ENCODE results near the gene RND1.
"Not testable (repeated sequence)": the region's sequence is repeated elsewhere in the genome, so short reads cannot be mapped to it uniquely, and the experiment has no call there.

Gene RND1

DNA sequence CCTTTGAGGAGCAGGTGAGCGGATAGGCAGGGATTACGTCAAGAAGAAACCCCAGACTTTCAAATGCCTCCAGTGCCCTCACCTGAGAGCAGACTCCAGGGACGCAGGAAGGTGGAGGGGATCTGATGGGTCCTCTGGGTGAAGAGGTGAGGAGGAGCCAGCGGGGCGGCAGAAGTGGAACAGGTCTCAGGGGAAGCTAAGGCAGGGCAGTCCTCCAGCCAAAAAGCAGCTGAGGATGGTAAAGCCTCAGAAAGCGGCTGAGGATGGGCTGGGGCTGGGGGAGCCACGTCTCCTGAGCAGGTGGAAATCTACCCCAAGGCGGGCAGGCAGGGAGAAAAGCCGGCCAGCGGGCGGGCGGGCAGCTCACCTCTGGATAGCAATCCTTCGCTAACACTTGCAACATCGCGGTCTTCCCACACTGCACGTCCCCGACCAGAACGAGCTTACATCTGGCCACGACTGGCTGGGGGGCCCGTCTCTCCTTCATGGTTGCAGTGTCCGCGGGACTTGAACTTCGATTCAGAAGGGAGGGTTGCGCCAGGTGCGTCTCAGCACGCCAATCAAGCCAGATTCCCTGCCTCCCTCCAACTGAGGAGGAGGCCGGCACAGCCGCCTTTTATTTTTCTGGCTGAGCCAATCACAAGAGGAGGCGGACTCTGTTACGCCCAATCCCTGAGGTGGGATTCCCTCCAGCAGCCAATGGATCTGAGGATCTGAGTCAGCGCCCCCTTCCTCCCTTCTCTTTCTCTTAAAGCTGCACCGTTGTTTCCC, at the start of gene RND1:
Gene RND1, minus strand, starts transcription at position 590 of the 771 bp plus-strand sequence. Its CDS starts 103 bp downstream, at position 487.
- DNase-seq, result peak; percentile 79

DNA sequence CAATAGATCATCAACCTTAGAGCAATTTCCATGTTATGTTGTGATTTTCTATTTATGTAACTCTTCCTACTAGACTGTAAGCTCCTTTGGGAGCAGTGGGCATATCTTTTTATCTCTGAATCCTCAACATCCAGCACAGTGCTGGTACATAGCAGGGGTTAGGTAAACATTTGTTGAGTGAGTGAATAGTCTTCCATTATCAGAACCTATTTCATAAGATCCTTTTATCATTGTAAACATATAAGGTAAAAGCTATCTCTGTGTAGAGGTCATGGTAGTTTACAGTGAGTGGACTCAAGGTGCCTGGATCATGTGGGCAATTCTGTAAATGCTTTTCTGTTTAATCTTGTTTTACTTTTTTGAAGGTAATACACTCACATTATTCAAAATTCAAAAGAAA, 44.5 kb upstream of the RND1 start:
- no peak for DNase-seq

DNA sequence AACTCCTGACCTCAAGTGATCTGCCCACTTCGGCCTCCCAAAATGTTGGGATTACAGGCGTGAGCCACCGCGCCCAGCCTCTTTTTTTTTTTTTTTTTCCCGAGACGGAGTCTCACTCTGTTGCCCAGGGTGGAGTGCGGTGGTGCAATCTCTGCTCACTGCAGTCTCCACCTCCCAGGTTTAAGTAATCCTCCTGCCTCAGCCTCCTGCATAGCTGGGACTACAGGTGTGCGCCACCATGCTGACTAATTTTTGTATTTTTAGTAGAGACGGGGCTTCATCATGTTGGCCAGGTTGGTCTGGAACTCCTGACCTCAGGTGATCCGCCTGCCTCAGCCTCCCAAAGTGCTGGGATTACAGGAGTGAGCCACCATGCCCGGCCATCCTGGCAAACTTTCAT, 44.0 kb upstream of the RND1 start:
- not testable (repeated sequence) for DNase-seq

DNA sequence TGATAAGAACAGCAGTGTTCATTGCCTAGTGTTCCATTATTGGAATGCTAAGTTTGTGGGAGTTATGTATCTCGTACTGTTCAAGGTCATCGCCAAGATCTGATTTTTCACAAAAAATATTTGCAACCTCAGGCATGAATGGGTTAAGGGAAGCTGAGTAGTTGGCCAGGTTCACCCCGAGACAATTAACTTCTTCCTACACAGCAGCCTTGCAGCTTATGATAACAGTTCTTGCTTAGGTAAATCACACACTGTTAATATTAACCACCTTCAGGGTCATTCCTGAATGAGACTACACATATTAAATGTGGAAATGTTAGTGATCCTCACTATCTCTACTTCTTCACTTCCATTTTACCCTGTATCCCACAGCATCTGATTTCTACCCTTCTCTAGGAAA, 41.6 kb upstream of the RND1 start:
- no peak for DNase-seq

DNA sequence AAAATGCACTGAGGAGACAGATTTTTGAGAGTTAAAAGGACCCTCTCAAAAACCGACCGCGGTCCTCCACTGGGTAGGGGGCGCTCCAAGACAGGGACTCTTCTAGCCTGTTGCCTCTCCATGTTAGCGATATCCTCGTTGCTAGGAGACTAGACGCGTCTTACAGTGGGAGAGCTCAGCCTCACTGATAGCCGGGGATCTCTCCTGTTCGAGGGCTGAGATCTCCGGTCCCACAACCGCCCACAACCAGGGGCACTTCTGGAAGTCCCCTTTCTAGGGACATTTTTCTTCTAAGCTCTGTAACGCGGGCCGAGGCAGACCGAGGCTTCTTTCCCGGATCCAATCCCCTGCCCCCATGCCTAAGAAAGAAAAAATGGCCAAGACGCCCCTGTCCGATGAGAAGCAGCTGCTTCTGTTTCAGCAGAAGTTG, 38.3 kb upstream of the RND1 start:
- DNase-seq, result peak; percentile 7

DNA sequence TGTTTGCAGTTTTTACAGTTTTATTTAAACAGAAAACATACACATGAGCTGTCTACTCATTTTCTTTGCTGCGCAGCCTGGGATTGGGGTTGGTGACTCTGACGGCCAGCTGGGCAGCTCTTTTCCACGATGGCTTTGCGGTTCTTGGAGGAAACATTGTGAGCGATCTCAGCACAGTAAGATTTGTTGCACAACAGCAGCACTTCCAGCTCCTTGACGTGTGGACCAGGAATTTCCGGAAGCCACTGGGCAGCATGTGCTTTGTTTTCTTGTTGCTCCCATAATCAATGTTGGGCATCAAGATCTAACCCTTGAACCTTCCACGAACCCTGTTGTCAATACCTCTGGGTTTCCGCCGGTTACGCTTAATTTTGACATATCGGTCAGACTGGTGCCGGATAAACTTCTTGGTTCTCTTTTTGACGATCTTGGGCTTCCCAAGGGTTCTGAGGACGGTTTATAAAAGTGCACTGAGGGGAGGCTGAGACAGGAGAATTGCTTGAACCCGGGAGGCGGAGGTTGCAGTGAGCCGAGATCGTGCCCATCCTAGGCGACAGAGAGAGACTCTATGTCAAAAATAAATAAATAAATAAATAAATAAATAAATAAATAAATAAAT, 37.8 kb upstream of the RND1 start:
- DNase-seq, result no peak

DNA sequence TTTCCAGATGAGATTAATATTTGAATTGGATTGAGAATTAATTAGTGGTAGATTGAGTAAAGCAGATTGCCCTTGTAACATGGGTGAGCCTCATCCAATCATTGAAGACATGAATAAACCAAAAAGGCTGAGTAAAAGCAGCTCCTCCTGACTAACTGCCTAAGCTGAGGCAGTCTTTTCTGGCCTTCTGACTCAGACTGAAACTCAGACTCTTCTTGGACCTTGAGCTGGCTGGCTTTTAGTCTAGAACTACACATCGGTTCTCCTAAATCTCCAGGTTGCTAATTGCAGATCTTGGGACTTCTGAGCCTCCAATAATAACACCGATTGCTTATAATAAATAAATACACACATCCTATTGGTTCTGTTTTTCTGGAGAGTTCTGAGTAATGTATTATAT, 35.6 kb upstream of the RND1 start:
- DNase-seq, result no peak

DNA sequence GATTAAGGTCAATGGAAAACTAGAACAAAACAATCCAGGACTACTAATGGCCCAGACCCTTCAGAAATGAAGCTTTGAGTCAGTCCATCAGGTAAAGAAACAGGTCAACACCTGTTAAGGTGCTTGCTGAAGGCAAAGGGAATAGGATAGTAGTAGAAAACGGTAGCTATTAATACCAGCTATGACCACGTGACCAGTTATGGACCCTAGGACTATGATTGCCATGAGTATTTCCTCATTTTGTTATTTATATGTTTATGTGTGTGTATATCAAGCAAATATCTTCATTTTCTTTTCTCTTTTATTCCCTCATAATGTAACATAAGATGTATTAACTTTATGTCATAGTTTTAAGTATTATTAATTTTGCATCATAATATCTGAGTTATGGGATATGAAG, 34.0 kb upstream of the RND1 start:
- no peak for DNase-seq

DNA sequence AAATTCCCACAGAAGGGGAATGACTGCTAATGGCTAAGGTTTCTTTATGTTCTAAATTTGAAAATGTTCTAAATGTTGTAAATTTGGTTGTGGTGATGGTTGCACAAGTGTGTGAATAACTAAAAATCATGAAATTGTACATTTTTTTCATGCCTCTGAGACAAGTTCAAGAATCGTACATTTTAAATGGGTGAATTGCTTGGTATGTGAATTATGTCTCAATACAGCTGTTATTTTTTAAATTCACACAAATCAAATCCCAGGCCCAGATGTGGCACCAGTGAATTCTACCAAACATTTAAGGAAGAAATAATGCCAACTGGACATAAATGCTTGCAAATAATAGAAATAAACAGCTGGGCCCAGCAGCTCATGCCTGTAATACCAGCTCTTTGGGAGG, 28.6 kb upstream of the RND1 start:
- DNase-seq, result no peak

DNA sequence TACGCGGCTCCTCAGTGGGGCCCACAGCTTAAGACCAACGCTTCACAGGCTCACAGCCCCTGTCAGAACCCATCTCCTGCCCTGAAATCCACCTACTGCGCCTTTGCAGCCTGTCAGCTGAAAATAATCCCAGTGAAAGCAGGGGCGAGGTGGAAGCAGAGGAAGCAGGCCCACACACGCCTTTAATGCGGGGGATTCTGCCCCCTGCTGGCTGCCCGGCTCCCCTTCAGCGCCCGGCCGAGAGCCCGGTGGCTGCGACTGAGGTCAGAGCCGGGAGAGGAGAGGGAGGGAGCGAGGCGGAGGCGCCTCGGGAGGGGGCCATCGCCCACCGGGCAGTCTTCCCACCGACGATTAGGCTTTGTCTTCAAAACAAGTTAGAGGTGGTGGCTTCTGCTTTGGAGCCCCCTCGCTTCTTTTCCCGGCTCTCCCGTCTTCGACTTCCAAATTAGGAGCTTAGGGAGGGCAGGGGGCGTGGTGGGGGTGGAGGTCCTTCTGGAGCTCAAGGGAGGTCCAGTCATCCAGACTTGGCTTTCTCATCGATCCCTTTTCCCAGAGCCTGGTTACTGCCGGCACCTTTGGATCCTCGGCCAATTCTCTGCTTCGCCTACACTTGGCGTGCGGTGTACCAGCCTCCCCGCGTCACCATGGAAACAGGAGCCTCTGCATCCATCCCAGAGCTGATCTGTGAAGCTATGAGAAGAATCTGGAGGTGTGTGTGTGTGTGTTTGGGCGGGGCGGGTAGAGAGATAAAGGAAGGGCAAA, 25.2 kb upstream of the RND1 start:
- peak; percentile 27 for DNase-seq

DNA sequence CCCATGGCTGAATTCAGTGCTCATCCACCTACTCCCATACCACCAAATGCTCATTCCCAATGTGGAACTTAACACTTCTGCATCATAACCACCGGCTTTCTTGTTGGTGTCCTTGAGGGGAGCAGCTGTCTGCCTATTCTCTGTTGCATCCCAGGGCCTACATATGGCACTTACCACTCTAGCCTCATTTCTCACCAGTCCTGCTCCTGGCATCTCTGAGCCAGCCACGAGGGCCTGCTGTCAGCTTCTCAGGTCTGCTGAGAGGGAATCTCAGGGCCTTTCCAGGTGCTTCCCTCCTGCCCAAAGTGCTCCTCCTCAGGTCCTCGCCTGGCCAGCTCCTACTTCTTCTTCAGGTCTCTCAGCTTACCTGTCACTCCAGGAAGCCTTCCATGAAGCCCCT, 24.0 kb upstream of the RND1 start:
- no peak for DNase-seq

DNA sequence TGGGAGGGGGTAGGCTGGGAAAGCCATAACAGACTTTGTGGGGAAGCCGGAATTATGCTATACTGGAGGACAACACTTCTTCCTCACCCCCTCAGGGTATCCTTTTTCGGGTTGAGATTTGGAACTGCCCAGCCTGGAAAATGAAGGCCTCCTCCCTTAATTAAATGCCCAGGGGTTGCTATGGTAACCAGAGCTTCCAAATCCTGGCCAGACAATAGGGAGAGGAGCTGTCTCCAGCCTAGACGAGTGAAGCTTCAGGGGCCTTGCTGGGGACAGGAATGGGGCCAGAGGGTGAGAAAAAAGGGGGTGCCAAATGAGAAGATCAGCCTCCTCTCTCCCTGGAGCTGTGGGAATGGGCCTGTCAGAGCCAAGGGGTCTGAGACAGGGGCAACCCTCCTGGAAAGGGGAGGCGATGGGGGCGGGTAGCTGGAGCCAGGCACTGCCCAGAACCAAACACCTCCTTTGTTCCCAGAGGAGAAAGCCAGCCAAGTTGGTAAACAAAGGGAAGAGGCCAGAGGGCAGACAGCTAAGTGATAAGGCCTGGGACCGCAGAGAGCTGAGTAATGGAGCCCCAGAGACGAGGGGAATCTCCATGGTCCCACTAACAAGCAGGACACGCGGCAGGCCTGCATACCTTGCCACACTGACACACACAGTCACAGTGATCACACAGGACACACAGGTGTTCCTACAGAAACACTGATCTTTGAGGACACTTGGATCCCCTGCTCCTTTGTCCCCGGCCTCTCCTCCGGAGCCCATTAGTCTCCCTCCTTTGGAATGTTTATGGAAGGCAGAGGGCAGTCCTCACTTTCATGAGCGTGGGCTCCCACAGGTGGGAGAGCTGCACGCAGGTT, 17.9 kb upstream of the RND1 start:
- DNase-seq, result no peak

DNA sequence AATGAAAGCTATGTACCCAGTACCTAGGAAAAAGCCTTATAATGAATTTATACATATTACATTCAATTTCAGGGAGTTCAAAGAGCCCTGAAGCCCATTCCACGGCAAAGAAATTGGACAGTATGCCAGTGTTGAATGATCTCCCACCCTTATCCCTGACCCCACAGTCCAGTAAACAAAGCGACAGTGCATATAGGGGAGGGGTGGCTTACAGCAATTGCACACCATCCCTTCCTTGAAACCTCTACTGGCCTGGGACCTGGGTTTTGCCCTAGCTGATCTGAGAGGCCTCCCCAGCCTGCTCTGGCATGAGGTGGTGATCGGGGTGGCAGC, 17.3 kb upstream of the RND1 start:
- no peak for DNase-seq

DNA sequence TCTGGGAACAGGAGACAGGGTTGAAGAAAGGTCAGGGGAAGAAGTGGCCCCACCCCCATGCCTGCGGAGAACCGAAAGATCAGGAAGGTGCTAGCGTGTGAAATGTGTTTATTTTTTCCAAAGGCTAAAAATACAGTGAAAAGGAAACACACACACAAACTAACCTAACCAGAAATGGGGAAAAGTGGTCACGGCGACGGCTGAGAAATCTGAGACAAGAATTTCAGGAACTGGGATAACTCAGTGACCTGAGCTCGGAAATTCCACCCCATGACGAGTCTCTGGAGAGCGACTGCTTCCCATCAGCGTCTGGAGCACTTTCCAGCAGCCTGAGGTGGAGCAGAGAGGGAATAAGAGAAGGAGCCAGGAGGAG, 16.6 kb upstream of the RND1 start:
- DNase-seq, result no peak

DNA sequence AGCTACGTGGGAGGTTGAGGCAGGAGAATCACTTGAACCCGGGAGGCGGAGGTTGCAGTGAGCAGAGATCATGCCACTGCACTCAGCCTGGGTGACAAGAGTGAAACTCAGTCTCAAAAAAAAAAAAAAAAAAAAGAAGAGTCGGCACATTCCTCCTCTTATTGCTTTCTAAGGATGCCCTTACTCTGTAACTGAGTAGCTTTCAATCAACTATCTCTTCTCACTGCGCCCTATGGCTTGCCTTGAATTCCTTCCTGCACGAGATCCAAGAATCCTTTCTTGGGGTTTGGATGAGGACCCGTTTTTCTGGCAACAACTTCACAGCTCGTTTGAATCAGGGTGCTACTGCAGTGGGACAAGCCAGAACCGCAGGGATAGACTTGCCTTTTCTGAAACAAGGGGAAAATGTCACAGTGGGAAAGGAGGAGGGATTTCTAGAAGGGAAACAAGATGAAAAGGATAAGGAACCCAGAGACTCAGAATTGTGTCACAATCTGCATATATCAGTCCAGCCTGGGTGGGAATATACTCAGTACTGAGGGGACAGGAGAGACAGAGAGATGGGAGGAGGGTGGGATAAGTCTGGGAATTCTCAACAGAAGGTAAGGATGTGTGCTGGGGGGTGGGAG, 16.1 kb upstream of the RND1 start:
- DNase-seq, result no peak

DNA sequence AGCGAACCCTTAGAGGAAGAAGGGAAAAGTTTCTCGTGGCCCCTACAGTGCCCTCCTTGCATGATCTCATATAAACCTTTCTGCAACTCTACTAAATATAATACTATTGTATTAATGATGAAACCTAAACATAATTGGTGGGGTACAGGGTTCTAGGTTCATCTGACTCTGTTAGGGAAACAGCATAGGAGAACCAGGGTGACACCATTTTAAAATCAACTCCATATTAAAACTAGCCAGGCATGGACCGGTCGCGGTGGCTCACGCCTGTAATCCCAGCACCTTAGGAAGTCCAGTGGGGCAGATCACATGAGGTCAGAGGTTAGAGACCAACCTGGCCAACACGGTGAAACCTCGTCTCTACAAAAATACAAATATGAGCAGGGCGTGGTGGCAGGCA, 15.0 kb upstream of the RND1 start:
- DNase-seq, result no peak

DNA sequence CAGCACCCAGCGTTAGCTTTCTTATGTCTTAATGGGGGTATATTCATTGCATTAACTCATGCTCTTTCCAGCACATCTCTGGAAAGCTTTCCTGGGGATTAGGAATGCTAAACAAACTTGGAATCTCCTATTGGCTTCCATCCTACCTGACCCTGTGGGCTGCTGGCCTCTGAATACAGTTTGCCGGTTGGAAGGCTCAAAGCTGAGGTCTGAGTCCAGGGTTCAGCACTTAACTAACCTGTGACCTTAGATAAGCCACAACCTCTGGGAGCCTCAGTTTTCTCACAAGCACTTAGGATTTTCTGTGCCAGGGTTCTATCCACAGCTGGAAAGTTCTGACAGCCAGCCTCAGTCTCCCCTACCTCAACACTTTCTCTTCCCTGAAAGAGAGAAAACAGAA, 12.9 kb upstream of the RND1 start:
- no peak for DNase-seq

DNA sequence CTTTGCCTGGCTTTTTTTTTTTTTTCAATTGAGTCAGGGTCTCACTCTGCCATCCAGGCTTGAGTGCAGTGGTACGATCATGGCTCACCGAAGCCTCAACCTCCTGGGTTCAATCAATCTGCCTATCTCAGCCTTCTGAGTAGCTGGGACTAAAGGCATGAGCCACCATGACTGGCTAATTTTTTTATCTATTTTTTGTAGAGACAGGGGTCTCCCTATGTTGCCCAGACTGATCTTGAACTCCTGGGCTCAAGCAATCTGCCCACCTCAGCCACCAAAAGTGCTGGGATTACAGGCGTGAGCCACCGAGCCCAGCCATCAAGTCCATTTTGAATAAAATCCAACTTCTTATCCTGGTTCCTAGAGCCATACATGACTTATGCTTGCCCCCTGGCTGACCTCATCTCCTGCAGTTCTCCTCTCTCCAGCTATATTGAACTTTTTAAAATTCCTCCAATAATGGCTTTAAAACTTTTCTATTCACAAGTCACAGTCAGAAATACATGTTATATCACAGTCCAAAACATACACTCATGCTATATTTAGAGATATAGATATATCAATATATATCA, 10.4 kb upstream of the RND1 start:
- no peak for DNase-seq

DNA sequence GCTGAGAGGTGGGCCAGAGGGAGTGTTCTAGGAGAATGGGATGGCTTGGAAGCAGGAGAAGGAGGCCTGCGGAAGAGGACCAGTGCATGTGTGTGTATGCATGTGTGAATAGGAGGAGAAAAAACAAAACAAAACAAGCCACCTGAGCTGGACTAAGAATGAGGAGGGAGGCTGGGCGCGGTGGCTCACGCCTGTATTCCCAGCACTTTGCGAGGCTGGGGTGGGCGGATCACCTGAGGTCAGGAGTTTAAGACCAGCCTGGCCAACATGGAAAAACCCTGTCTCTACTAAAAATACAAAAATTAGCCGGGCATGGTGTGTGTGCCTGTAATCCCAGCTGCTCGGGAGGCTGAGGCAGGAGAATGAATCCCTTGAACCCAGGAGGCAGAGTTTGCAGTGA, 7.9 kb upstream of the RND1 start:
- DNase-seq, result not testable (repeated sequence)

DNA sequence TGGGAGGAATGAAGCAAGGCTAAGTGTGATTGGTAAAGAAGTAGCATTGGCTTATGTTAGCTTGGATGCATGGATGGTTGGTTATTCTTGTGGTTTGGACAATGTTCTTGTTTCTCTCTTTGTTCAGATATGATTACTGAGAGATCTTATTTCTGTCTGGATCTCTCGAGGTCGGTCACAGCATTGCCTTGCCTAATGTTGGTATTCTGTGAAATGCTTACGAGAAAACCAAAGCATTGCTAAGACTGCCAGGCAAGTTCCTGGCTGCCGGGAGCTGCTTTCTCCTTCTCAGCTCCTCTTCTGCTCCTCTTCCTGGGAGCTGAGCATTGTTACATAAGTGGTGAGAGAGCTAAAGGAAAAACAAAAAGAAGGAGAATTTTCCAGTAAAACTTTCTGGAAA, 7.4 kb upstream of the RND1 start:
- no peak for DNase-seq

DNA sequence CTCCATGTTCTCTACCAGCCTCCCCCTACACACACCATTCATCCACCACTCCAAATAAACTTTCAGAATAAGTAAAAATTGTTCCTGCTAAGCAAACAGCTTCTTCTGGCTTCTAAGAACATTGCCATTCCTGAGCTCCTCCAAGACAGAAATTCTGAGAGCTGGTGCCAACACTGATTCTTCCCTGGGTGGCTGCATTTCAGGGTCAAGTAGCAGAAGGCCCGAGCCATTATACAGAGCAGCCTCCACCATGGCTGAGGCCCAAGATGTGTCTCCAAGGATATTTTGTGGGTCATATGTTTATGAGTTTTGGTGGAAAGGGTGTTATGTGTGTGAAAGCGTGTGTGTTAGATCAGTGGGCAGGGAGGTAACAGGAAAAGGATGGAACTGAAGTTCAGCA, 3.5 kb upstream of the RND1 start:
- DNase-seq, result no peak

DNA sequence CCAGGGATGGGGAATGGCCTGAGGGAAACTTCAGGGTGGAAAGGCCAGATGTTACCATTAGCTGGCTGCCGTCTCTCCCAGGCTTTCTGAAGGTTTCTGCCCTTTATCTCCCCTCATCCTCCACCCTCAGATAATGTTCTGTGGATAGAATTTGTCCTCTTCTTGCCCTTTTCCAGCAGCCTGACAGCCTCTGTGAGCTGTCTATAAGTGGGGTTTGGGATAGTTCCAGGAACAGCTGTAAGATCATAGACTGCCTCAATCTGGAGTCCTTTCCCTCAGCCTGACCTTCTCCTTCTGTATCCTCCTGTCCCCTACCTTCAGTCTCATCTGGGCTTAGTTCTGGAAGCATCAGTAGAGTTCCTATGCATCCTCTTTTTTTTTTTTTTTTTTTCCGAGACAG, 2.8 kb upstream of the RND1 start:
- no peak for DNase-seq
